Uterus (tissue), 2 donors: ENCODE results near the gene ZCCHC7.

Experiments
- CTCF ChIP-seq, 4 experiments: fragments of 200-600 bp in 2 of 4; fragments of 450-650 bp in 2 of 4; sonication (generic) in 2 of 4; IDR thresholded peaks; one replicate each; pipeline ENCODE4 v1.5.1; 2016 to 2019; ENCODE audit warnings: antibody characterized with exemption in 4 of 4, mild to moderate bottlenecking in 2 of 4, moderate library complexity in 1 of 4
- POLR2A ChIP-seq, 2 donors: fragments of 450-650 bp; IDR thresholded peaks; one replicate each; pipeline ENCODE4 v1.6.1; 2016; ENCODE audit warnings: antibody characterized with exemption in 2 of 2, mild to moderate bottlenecking in 1 of 2, moderate library complexity in 1 of 2

- TF ChIP-seq CTCF (IDR thresholded peaks at IDR 0.05) (no peak), POLR2A (IDR thresholded peaks at IDR 0.05) (no peak)
These were observed 180.2 kb downstream of the ZCCHC7 start for GRCh38 chr9:37300620-37301019.
